Activated CD4-positive, alpha-beta T cell treated with anti-CD3 and anti-CD28 coated beads for 36 hours (primary cell): Measurements from ENCODE around the gene DTNB. TPM values are rescaled to one million over a fixed set of nuclear protein-coding genes. Genes with fewer than 3 reads are reported as not detected.
"Not testable (repeated sequence)": the region's sequence is repeated elsewhere in the genome, so short reads cannot be mapped to it uniquely, and the experiment has no call there.

Source experiments
- ATAC-seq: fragments of 200-7000 bp; cut with Tn5 transposase; one replicate; pipeline ENCODE4 v1.10.0; 2021; ENCODE audit warnings: mild to moderate bottlenecking, moderate library complexity
- CTCF ChIA-PET: fragments of 350-600 bp; sonication (Branson Sonifier 250); formaldehyde crosslinking; loops from one replicate; lab custom pipeline; 2021; ENCODE audit warnings: antibody characterized with exemption; lab: Charles Lee
- POLR2A ChIA-PET: fragments of 350-600 bp; sonication (Branson Sonifier 250); formaldehyde crosslinking; loops from one replicate; lab custom pipeline; 2021; ENCODE audit warnings: antibody characterized with exemption, inconsistent platforms; lab: Charles Lee
- DNase-seq: peaks from one replicate; pipeline ENCODE4 v3.0.0-alpha.2; 2020
- H3K27ac Mint-ChIP-seq: one replicate; pipeline ENCODE4 v1.8.0; 2021; ENCODE audit warnings: mixed read lengths
- H3K27me3 Mint-ChIP-seq: one replicate; pipeline ENCODE4 v1.8.0; 2021; ENCODE audit warnings: mixed read lengths
- H3K36me3 Mint-ChIP-seq: one replicate; pipeline ENCODE4 v1.8.0; 2021; ENCODE audit warnings: low read depth, mixed read lengths
- H3K4me1 Mint-ChIP-seq: one replicate; pipeline ENCODE4 v1.8.0; 2021; ENCODE audit warnings: mixed read lengths
- H3K4me3 Mint-ChIP-seq: one replicate; pipeline ENCODE4 v1.8.0; 2021; ENCODE audit warnings: mild to moderate bottlenecking, moderate library complexity, mixed read lengths
- H3K9me3 Mint-ChIP-seq: one replicate; pipeline ENCODE4 v1.8.0; 2021; ENCODE audit warnings: low read depth, mixed read lengths
- intact Hi-C, 2 experiments: fragments of 100-400 bp; cut with DNase I in 1 of 2; cut with micrococcal nuclease in 1 of 2; formaldehyde crosslinking; loops; one replicate each; pipeline versions ENCODE4 v1.14.2 to v1.15.1; 2022 to 2024; cut with DNase I, micrococcal nuclease
- total RNA-seq, 2 experiments: library from RNA; stranded (reverse); gene quantifications; one replicate each; pipeline ENCODE4 v1.2.3, GENCODE V29; 2021

The DTNB gene
- total RNA-seq, 2 experiments from 2014 or later: 17.1 to 33.5 TPM

- no peak for ATAC-seq
- Mint-ChIP-seq H3K36me3 (no peaks in the 10 kb centered on the region), H3K27ac (no peak overlapping the region), H3K9me3 (no peaks in the 10 kb centered on the region), H3K27me3 (no peaks in the 10 kb centered on the region), H3K4me3 (no peak overlapping the region), H3K4me1 (no peaks in the 10 kb centered on the region)
- ChIA-PET CTCF (interaction anchor here (0.8 to 7.0 kb wide), 10 partner anchors 10 to 383 kb away, joined by 3 to 92 read pairs (median 8); no protein-coding TSS in a partner anchor), POLR2A (interaction anchor here (0.5 kb wide), 1 partner anchor 566 kb away, joined by 3 read pairs; no protein-coding TSS in a partner anchor)
- DNase-seq: no peak
- intact Hi-C loops: loop anchor here (2.0 to 10.0 kb wide), 5 partner anchors 64 to 536 kb away; partner anchors contain the start of gene DTNB (in 1 of the 2)
Measured at GRCh38 chr2:25608718-25609117, 64.7 kb downstream of the DTNB start.

DNA sequence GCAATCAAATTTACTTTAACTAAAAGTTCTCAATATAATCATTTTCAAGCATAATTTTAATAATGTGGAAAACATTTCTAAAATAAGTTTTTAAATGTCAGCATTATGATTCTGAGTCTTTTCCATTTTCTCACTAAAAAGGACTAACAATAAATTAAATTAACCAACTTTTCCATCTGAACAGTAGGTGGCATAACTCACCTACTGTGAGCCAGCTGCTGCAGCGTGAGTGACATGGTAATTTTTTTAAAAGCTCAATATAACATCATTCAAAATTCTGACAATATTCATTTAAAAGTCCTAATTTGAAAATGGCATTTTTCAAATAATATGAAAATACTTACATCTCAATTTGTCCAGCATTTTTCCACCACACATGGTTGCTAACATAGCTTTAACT lies 66.5 kb downstream of the DTNB start:
- peaks cover 5% of the 10 kb centered on the region for H3K4me1 Mint-ChIP-seq
- ATAC-seq: peak; percentile 58
- H3K36me3 Mint-ChIP-seq: no peaks in the 10 kb centered on the region
- no peaks in the 10 kb centered on the region for H3K9me3 Mint-ChIP-seq
- CTCF ChIA-PET: interaction anchor here (0.6 to 7.0 kb wide), 38 partner anchors 9 to 377 kb away, joined by 3 to 92 read pairs (median 4); no protein-coding TSS in a partner anchor
- POLR2A ChIA-PET: no interaction called here
- DNase-seq: no peak
- no peak overlapping the region for H3K4me3 Mint-ChIP-seq
- H3K27ac Mint-ChIP-seq: no peak overlapping the region
- H3K27me3 Mint-ChIP-seq: no peaks in the 10 kb centered on the region
- intact Hi-C loops: loop anchor here (1.0 to 10.0 kb wide), 7 partner anchors 57 to 538 kb away; no protein-coding TSS in a partner anchor

GRCh38 chr2:25602333-25602723 lies 71.0 kb downstream of the DTNB start:
- no peaks in the 10 kb centered on the region for H3K27me3 Mint-ChIP-seq
- H3K4me3 Mint-ChIP-seq: no peak overlapping the region
- DNase-seq: no peak
- intact Hi-C loops: loop anchor here (10.0 kb wide), 3 partner anchors 252 to 542 kb away; no protein-coding TSS in a partner anchor
- H3K27ac Mint-ChIP-seq: no peak overlapping the region
- ATAC-seq: peak; percentile 54
- no peaks in the 10 kb centered on the region for H3K36me3 Mint-ChIP-seq
- ChIA-PET POLR2A (no interaction called here), CTCF (interaction anchor here (1.5 kb wide), 1 partner anchor 249 kb away, joined by 3 read pairs; no protein-coding TSS in a partner anchor)
- no peaks in the 10 kb centered on the region for H3K9me3 Mint-ChIP-seq
- H3K4me1 Mint-ChIP-seq: peaks cover 17% of the 10 kb centered on the region

DNA sequence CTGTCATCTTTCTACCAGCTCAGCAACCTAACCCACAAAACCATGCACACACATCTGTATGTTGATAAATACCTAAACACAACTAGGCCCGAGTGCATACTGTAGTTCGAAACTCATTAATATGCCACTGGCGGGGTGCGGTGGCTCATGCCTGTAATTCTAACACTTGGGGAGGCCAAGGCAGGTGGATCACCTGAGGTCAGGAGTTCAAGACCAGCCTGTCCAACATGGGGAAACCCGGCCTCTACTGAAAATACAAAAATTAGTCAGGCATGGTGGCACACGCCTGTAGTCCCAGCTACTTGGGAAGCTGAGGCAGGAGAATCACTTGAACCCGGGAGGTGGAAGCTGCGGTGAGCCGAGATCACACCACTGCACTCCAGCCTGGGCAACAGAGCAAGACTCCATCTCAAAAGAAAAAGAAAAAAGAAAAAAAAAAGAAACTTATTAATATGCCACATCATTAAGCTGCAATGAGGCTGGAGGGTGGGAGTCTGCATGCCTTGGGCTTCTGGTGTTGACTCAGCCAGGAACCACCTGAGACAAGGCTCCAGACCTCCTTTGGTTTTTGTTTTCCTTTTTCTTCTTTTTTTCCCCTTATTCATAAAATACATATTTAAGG lies 71.6 kb downstream of the DTNB start:
- peaks cover 17% of the 10 kb centered on the region for H3K4me1 Mint-ChIP-seq
- intact Hi-C loops: loop anchor here (10.0 kb wide), 3 partner anchors 253 to 543 kb away; no protein-coding TSS in a partner anchor
- H3K4me3 Mint-ChIP-seq, H3K27ac Mint-ChIP-seq, H3K36me3 Mint-ChIP-seq, POLR2A ChIA-PET, H3K27me3 Mint-ChIP-seq, DNase-seq, H3K9me3 Mint-ChIP-seq: not testable (repeated sequence)
- peak; percentile 60 for ATAC-seq
- CTCF ChIA-PET: interaction anchor here (1.5 kb wide), 1 partner anchor 250 kb away, joined by 3 read pairs; no protein-coding TSS in a partner anchor

- H3K9me3 Mint-ChIP-seq: no peaks in the 10 kb centered on the region
- H3K27ac Mint-ChIP-seq: no peak overlapping the region
- no peak for DNase-seq
- H3K4me1 Mint-ChIP-seq: peaks cover 17% of the 10 kb centered on the region
- no peak overlapping the region for H3K4me3 Mint-ChIP-seq
- POLR2A ChIA-PET: interaction anchor here (0.6 to 0.8 kb wide), 2 partner anchors 112 to 284 kb away, joined by 3 to 5 read pairs; no protein-coding TSS in a partner anchor
- no peak for ATAC-seq
- CTCF ChIA-PET: interaction anchor here (0.7 to 4.8 kb wide), 6 partner anchors 8 to 430 kb away, joined by 3 to 16 read pairs (median 4); partner anchors contain the start of gene POMC
- no peaks in the 10 kb centered on the region for H3K27me3 Mint-ChIP-seq
- intact Hi-C loops: no loop called here
- no peaks in the 10 kb centered on the region for H3K36me3 Mint-ChIP-seq
Measured at GRCh38 chr2:25598911-25599310, 74.5 kb downstream of the DTNB start.

- H3K27ac Mint-ChIP-seq: no peak overlapping the region
- no peaks in the 10 kb centered on the region for H3K9me3 Mint-ChIP-seq
- no peak overlapping the region for H3K4me3 Mint-ChIP-seq
- DNase-seq: no peak
- intact Hi-C loops: no loop called here
- ATAC-seq: no peak
- no peaks in the 10 kb centered on the region for H3K36me3 Mint-ChIP-seq
- POLR2A ChIA-PET: no interaction called here
- CTCF ChIA-PET: interaction anchor here (0.7 to 4.8 kb wide), 10 partner anchors 8 to 430 kb away, joined by 3 to 16 read pairs (median 3); partner anchors contain the start of gene POMC
- no peaks in the 10 kb centered on the region for H3K27me3 Mint-ChIP-seq
- H3K4me1 Mint-ChIP-seq: peaks cover 19% of the 10 kb centered on the region
Measured at GRCh38 chr2:25598332-25598731, 75.0 kb downstream of the DTNB start.

DNA sequence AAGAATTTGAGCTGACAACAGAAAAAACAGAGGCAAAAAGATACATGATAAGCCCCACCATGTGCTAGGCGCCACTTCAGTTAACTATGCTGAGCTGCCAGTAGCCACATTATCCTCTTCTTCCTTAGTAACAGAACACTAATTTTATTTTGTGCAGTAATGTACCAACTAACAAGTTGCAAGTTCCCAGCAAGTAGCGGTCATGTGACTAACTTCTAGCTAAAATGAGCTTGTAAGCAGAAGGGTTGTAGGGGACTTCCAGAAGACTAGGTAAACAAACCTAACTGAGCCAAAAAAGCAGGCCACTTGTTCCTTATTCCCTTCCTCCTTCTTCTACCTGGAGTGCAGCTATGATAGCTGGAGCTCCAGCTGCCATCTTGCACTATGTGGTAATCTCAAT lies 75.5 kb downstream of the DTNB start:
- Mint-ChIP-seq H3K27me3 (no peaks in the 10 kb centered on the region), H3K36me3 (no peaks in the 10 kb centered on the region), H3K4me1 (peaks cover 21% of the 10 kb centered on the region), H3K9me3 (no peaks in the 10 kb centered on the region), H3K27ac (no peak overlapping the region), H3K4me3 (no peak overlapping the region)
- intact Hi-C loops: no loop called here
- ChIA-PET CTCF (interaction anchor here (0.6 to 4.8 kb wide), 10 partner anchors 9 to 432 kb away, joined by 3 to 16 read pairs (median 3); partner anchors contain the start of gene POMC), POLR2A (no interaction called here)
- DNase-seq (no peak), ATAC-seq (peak; percentile 43)

- peaks cover 25% of the 10 kb centered on the region for H3K4me1 Mint-ChIP-seq
- ATAC-seq (no peak), DNase-seq (no peak)
- intact Hi-C loops: no loop called here
- no peak overlapping the region for H3K27ac Mint-ChIP-seq
- H3K36me3 Mint-ChIP-seq: no peaks in the 10 kb centered on the region
- no peak overlapping the region for H3K4me3 Mint-ChIP-seq
- no peaks in the 10 kb centered on the region for H3K9me3 Mint-ChIP-seq
- POLR2A ChIA-PET: no interaction called here
- CTCF ChIA-PET: interaction anchor here (0.6 to 4.8 kb wide), 2 partner anchors 10 to 187 kb away, joined by 3 to 16 read pairs; no protein-coding TSS in a partner anchor
- H3K27me3 Mint-ChIP-seq: no peaks in the 10 kb centered on the region
Measured at GRCh38 chr2:25596516-25597244, 76.7 kb downstream of the DTNB start.

DNA sequence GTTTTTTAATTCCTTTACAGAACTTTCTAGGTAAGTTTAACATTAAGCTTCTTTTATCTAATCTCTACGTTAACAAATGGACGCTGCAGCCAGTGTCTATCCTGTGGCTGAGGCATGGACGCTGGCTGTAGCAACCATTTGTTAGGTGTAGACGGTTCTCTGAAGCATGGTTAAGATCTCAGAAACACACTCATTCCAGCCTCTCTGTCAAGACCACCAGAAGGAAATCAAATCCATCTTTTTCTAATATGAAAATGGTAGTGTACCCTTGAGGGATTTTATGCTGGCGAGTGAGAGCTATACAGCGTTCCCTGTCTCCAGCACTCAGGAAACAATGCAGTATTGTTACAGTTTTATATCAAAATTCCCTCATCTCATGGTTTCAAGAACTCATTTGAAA lies 78.0 kb downstream of the DTNB start:
- no peak overlapping the region for H3K4me3 Mint-ChIP-seq
- POLR2A ChIA-PET: no interaction called here
- intact Hi-C loops: no loop called here
- DNase-seq (no peak), ATAC-seq (no peak)
- CTCF ChIA-PET: interaction anchor here (0.6 to 4.8 kb wide), 3 partner anchors 11 to 399 kb away, joined by 3 to 16 read pairs (median 3); no protein-coding TSS in a partner anchor
- no peak overlapping the region for H3K27ac Mint-ChIP-seq
- no peaks in the 10 kb centered on the region for H3K27me3 Mint-ChIP-seq
- no peaks in the 10 kb centered on the region for H3K36me3 Mint-ChIP-seq
- H3K9me3 Mint-ChIP-seq: no peaks in the 10 kb centered on the region
- peaks cover 23% of the 10 kb centered on the region for H3K4me1 Mint-ChIP-seq

DNA sequence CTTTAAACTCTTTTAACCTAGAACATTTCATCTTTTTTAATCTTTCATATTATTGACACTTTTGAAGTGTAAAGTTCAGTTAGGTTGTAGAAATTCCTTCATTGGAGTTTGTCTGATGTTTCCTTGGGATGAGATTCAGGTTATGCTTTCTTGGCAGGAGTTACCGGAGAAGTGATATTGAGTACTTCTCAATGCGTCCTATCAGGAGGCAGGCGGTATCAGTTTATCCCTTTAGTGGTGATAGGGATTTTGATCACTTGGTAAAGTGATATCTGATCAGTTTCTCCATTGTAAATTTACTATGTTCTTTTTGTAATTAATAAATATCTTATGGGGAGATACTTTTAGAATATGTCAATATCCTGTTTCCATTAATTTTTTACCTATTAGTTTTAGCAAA lies 78.4 kb downstream of the DTNB start:
- ChIA-PET CTCF (interaction anchor here (1.7 to 4.8 kb wide), 2 partner anchors 12 to 398 kb away, joined by 3 to 16 read pairs; no protein-coding TSS in a partner anchor), POLR2A (no interaction called here)
- H3K36me3 Mint-ChIP-seq: no peaks in the 10 kb centered on the region
- H3K9me3 Mint-ChIP-seq: no peaks in the 10 kb centered on the region
- no peak overlapping the region for H3K4me3 Mint-ChIP-seq
- H3K4me1 Mint-ChIP-seq: peaks cover 23% of the 10 kb centered on the region
- intact Hi-C loops: no loop called here
- H3K27ac Mint-ChIP-seq: no peak overlapping the region
- H3K27me3 Mint-ChIP-seq: no peaks in the 10 kb centered on the region
- ATAC-seq (no peak), DNase-seq (no peak)

DNA sequence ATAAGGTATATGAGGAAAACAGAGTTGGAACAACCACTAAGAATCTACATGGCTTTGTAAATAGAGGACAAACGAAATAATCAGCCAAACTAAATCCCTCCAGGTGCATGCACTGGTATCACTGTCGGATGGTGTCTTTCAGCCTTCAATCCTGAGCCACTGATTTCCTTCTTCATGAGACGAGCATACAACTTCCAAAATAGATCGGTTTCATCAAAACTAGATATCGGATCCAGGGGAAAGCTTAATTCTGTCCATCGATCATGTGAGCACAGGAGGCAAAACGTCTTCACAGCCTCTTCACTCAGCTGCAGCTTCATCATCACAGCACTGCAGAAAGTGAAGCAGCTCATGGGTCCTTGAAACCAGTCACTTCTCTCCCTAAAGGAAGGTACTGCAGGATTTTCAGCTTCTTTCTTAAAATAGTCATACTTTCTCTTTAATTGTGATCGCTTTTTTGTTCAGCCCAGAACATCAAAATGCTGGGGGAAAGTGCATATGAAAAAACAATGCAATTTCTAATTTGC lies 80.5 kb downstream of the DTNB start:
- Mint-ChIP-seq H3K9me3 (no peaks in the 10 kb centered on the region), H3K4me3 (no peak overlapping the region), H3K27me3 (no peaks in the 10 kb centered on the region), H3K27ac (no peak overlapping the region), H3K4me1 (peaks cover 19% of the 10 kb centered on the region), H3K36me3 (no peaks in the 10 kb centered on the region)
- no peak for ATAC-seq
- intact Hi-C loops: no loop called here
- ChIA-PET POLR2A (interaction anchor here (0.6 kb wide), 1 partner anchor 955 kb away, joined by 3 read pairs; no protein-coding TSS in a partner anchor), CTCF (interaction anchor here (0.7 to 2.7 kb wide), 3 partner anchors 14 to 780 kb away, joined by 3 to 14 read pairs (median 3); no protein-coding TSS in a partner anchor)
- DNase-seq: no peak
